Adipose tissue (tissue), 3 donors: ENCODE measurements around the gene TK1. TPM values are rescaled to one million over a fixed set of nuclear protein-coding genes. Genes with fewer than 3 reads are reported as not detected.
"Not testable (repeated sequence)": the region's sequence is repeated elsewhere in the genome, so short reads cannot be mapped to it uniquely, and the experiment has no call there.

ENCODE experiments used
- H3K27ac ChIP-seq: one replicate; pipeline ENCODE4 v1.5.1; 2013; ENCODE audit warnings: low read depth, low read length
- WGBS, 3 donors: extraction: QIAGEN DNeasy Blood & Tissue Kit; methylation state at CpG; one replicate each; pipeline ENCODE4 v1.1.7; 2013; 5-methylcytosine and 5-hydroxymethylcytosine counted together
- polyA plus RNA-seq, 3 donors: library from polyadenylated mRNA; stranded (reverse); fragments of 200-250 nt; gene quantifications; one replicate each; pipeline ENCODE4 v1.2.3, GENCODE V29; 2013
- donor health status: healthy with polysubstance abuse.
- donor health status: Bipolar disorder and iron deficiency.
- donor health status: healthy.

Gene TK1
- polyA plus RNA-seq, 3 donors = 2.5 to 6.6 (median 2.7) TPM

DNA sequence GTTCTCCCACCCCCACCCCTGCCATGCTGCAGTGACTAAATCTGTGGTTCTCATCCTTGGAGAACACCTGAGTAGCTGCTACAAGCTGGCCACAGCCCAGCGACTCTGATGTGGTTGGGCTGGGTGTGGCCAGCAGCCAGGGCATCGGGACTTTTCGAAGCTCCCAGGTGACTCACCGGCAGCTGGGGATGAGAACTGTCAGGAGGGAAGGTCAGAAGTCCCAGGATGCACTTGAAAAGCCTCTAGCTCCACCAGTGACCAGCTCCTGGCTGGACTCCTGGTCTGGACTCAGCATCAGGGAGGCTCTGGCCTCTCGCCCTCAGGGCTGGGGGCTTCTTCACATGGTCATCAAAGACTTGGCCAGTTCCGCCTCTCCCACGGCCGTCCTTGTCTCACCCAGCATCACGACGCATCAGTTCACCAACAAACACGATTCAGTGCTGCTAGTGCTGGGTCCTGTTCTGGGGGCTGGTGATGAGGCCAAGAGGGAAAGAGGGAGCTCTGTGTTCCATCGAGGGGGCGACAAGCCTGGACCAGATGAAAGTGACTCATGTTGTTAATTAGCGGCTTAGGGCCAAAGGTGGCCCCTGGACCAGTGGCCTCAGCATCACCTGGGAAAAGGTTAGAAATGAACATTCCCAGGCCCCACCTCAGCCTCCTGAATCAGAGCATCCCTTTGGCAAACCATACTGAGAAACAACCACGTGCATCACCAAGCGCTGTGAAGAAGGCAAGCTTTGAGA lies 44.6 kb downstream of the TK1 start:
- no peak overlapping the region for H3K27ac ChIP-seq
- WGBS, 3 donors = 76 to 83% (median 79%) methylated on average over 16 of the region's 16 CpGs

- WGBS, 3 donors = 74 to 81% (median 78%) methylated on average over 20 of the region's 20 CpGs
- H3K27ac ChIP-seq = no peak overlapping the region
These were observed 45.3 kb downstream of the TK1 start for GRCh38 chr17:78141437-78142118.

DNA sequence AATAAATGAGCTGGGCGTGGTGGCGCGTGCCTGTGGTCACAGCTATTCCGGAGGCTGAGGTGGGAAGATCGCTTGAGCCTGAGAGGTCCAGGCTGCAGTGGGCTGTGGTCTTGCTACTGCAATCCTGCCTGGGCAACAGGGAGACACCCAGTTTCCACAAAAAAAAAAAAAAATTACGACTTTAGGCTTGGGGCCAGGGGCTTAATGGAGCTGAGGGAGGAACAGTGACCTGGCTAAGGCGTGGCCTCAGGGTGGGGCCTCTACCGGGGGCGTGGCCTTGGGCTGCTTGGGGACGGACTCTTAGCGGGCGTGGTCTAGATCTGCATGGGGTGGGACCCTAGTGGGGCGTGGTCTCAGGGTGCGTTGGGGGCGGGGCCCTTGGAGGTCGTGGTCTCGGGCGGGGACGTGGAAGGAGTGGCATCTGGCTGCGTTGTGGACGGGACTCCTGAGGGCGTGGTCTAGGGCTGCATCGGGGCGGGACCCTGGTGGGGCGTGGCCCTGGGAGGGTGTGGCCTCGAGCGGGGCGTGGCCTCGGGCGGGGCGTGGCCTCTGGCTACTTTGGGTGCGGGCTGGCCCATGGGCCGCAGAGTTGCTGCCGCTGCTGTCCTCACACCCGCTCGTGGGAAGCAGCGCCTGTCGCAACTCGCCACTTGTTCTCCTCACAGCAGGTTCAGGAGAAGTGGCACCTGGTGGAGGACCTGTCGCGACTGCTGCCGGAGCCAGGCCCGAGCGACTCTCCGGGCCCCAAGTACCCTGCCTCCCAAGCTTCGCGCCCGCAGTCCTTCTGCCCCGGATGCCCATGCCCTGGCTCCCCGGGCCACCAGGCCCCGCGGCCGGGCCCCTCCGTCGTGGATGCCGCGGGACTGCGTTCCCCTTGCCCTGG lies 46.4 kb downstream of the TK1 start:
- H3K27ac ChIP-seq = no peak overlapping the region

DNA sequence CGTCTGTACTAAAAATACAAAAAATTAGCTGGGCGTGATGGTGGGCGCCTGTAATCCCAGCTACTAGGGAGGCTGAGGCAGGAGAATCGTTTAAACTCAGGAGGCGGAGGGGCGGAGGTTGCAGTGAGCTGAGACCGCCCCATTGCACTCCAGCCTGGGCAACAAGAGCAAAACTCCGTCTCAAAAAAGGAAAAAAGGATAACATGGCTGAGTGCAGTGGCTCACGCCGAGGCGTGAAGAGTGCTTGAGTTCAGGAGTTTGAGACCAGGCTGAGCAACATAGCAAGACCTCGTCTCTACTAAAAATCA lies 47.0 kb downstream of the TK1 start:
- H3K27ac ChIP-seq = not testable (repeated sequence)
- WGBS, 3 donors = 85 to 92% (median 89%) methylated on average over 12 of the region's 12 CpGs

More for the DNA sequence above, 46.4 kb downstream of the TK1 start:
- whole genome bisulfite sequencing, 3 donors = 25 to 29% (median 29%) methylated on average over 46 to 58 of the region's 58 CpGs

GRCh38 chr17:78138204-78139060 lies 48.4 kb downstream of the TK1 start:
- 82 to 85% (median 83%) methylated on average over 17 of the region's 17 CpGs for WGBS, 3 donors
- H3K27ac ChIP-seq = no peak overlapping the region

DNA sequence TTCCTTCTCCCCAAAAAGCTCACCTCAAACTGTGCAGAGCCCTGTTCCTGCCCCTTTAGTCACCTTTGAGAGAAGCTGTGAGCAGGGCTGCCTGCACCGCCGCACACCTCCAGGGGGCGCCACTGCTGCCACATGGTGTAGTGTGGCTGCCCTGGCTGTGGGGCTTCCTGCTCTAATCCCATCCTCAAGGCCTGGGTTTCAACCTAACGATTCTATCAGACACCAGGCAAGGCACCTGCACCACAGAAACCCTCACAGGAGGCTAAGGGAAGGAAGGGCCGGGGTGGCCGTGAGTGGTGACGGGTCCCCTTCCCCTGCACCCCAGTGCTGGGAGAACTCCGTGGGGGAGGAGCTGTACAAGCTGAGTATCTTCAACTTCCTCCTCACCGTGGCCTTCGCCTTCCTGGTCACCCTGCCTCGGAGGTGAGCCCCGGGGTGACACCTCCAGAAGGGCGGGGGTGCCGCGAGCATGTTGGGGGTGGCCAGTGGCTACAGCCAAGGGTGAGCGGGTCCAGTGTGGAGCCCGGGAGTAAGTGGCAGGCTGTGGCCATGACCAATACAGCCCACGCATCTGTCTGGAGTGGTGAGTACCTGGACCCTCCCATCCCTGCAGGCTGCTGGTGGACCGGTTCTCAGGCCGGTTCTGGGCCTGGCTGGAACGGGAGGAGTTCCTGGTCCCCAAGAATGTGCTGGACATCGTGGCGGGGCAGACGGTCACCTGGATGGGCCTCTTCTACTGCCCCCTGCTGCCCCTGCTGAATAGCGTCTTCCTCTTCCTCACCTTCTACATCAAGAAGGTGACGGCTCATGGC lies 49.3 kb downstream of the TK1 start:
- H3K27ac ChIP-seq = no peak overlapping the region
- WGBS, 3 donors = 54 to 64% (median 57%) methylated on average over 26 of the region's 26 CpGs

DNA sequence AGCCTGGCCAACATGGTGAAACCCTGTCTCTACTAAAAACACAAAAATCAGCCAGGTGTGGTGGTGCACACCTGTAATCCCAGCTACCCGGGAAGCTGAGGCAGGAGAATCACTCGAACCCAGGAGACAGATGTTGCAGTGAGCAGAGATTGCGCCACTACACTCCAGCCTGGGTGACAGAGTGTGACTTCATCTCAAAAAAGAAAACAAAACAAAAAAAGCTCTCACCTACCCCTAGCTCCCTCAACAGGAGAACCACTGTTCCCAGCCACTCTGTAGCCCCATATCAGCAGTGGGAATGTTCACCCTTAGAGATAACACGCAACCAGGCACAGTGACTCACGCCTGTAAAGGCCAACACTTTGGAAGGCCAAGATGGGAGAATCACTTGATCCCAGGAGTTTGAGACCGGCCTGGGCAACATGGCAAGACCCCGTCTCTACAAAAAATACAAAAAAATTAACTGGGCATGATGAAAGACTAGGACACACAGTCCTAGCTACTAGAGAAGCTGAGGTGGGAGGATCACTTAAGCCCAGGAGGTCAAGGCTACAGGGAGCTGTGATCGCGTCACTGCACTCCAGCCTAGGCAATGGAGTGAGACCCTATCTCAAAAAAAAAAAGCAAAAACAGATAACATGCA lies 50.9 kb downstream of the TK1 start:
- no peak overlapping the region for H3K27ac ChIP-seq
- WGBS, 3 donors = 88 to 95% (median 90%) methylated on average over 9 of the region's 9 CpGs

- 78 to 85% (median 80%) methylated on average over 9 of the region's 9 CpGs for WGBS, 3 donors
- H3K27ac ChIP-seq = no peak overlapping the region
These were observed 51.9 kb downstream of the TK1 start for GRCh38 chr17:78134899-78135385.

GRCh38 chr17:78133971-78134898 lies 52.6 kb downstream of the TK1 start:
- WGBS, 3 donors = 48 to 54% (median 52%) methylated on average over 39 of the region's 39 CpGs

GRCh38 chr17:78133179-78133951 lies 53.5 kb downstream of the TK1 start:
- 76 to 86% (median 77%) methylated on average over 30 of the region's 30 CpGs for WGBS, 3 donors
- no peak overlapping the region for H3K27ac ChIP-seq

More at GRCh38 chr17:78133971-78134898, 52.6 kb downstream of the TK1 start:
- no peak overlapping the region for H3K27ac ChIP-seq

DNA sequence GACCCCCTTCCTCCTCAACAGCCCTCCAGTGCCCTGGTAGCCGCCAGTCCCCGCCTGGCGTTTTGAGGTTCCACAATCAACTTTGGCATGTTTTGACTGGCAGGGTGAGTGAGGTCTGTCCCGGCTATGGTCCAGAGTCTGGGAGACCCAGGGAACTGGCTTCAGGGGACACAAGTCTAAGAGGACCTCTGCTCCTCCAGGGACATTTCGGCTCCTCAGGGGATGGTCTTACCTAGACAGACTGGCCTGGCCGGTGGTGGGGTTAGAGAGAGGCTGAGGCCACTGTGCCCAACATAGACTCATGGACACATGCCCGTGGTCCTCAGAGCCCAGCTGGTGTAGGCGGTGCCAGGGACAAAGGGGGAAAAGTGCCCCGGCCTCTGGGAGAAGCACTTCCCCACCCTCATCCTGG lies 54.1 kb downstream of the TK1 start:
- 72 to 92% (median 75%) methylated on average over 9 of the region's 9 CpGs for WGBS, 3 donors
- H3K27ac ChIP-seq = no peak overlapping the region

DNA sequence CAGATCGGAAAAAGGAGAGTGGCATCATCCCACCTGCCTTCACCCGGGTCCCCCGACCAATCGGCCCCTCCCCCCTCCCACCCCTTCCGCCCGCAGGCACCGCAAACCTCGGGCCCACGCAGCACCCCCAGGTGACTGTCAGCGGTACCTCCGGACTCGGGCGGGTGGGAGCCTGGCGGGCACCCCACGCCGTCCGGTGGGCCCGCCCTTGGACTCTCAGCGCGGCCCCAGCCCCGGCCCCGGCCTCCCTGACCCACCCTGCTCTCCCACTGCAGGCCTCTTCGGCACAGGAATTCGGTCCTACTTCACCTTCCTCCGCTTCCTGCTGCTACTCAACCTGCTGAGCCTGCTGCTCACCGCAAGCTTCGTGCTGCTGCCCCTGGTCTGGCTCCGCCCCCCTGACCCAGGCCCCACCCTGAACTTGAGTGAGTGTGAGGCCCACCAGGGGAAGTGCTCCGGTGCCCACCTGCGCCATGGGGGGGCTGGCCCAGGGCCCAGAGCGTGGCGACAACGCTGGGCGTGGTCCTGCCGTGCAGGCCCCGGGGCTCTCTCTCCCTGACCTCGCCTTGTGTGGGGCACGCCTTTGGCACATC lies 54.7 kb downstream of the TK1 start:
- H3K27ac ChIP-seq = no peak overlapping the region
- WGBS, 3 donors = 23 to 31% (median 28%) methylated on average over 33 to 38 of the region's 38 CpGs

DNA sequence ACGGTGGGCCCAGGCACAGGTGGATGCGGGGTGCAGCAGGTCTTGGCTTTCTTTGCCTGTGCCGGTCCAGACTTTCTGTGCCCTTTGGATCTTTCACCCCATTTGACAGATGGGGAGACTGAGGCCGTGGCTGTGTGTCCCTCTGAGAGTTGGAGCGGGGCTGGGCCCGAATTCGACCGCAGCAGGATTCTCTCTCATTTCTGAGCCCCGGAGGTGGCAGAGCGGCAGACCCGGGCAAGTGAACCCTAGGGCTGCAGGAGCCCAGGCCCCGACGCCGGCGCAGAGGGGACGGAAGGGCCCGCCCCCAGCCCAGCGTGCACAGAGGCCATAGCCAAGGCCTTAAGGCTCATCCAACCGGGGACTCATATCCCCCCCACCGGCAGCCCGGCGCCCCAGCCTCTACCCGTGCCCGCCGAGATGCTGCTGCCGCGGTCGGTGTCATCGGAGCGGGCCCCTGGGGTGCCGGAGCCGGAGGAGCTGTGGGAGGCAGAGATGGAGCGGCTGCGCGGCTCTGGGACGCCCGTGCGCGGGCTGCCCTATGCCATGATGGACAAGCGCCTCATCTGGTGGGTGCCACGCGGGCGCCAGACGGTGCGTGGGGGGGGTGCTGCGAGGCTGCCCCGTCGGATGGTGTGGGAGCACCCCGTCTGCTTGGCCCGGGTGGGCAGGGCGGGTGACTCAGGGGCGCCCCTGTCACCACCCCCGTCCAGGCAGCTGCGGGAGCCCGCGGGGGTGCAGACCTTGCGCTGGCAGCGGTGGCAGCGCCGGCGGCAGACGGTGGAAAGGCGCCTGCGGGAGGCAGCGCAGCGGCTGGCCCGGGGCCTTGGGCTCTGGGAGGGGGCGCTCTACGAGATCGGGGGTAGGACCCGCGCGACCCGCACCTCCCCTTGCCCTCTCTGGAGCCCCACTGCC lies 55.4 kb downstream of the TK1 start:
- H3K27ac ChIP-seq = no peak overlapping the region
- 17 to 29% (median 20%) methylated on average over 57 to 73 of the region's 74 CpGs for WGBS, 3 donors
